Astrocyte (in vitro differentiated cells and primary cell): ENCODE measurements around the gene ABI1.

ENCODE experiments used
- EZH2 ChIP-seq: IDR thresholded peaks from 2 replicates; pipeline ENCODE4 v1.6.1; 2012; ENCODE audit warnings: mild to moderate bottlenecking, low read length, inconsistent platforms; ENCODE audit not compliant: insufficient read depth
- TF ChIP-seq, protein P1 (sequence below): IDR thresholded peaks from 2 replicates; pipeline ENCODE4 v1.5.1; 2011; ENCODE audit warnings: low read depth, mild to moderate bottlenecking, inconsistent platforms, low read length, moderate library complexity; ENCODE audit not compliant: insufficient read depth

DNA sequence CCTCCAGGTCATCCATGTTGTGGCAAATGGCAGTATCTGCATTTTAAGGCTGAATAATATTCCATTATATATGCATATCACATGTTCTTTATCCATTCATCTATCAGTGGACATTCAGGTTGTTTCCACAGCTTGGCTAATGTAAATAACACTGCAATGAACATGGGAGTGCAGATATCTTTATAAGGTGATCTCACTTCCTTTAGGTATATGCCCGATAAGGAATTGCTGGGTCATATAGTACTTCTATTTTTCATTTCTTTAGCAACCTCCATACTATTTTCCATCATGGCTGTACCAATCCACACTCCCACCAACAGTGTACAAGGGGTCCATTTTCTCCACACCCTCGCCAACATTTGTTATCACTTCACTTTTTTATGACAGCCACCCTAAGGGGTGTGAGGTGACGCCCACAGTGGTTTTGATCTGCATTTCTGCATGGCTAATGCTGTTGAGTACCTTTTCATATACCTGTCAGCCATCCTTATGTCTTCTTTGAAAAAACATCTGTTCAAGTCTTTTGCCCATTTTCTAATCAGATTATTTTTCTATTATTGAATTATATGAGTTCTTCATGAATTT, 18.9 kb downstream of the ABI1 start:
- TF ChIP-seq, protein P1, sequence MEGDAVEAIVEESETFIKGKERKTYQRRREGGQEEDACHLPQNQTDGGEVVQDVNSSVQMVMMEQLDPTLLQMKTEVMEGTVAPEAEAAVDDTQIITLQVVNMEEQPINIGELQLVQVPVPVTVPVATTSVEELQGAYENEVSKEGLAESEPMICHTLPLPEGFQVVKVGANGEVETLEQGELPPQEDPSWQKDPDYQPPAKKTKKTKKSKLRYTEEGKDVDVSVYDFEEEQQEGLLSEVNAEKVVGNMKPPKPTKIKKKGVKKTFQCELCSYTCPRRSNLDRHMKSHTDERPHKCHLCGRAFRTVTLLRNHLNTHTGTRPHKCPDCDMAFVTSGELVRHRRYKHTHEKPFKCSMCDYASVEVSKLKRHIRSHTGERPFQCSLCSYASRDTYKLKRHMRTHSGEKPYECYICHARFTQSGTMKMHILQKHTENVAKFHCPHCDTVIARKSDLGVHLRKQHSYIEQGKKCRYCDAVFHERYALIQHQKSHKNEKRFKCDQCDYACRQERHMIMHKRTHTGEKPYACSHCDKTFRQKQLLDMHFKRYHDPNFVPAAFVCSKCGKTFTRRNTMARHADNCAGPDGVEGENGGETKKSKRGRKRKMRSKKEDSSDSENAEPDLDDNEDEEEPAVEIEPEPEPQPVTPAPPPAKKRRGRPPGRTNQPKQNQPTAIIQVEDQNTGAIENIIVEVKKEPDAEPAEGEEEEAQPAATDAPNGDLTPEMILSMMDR, result no peak
- TF ChIP-seq EZH2, result no peak
